RWPE2 (cell line): ENCODE data around the gene PTPRN2.

Experiments
- ATAC-seq: fragments of 200-7000 bp; cut with Tn5 transposase; 3 replicates; pipeline ENCODE4 v1.9.1; 2021; ENCODE audit warnings: low read depth
- DNase-seq: peaks from one replicate; pipeline ENCODE4 v3.0.0-alpha.2; 2020; ENCODE audit warnings: low spot score
- H3K27ac ChIP-seq: fragments of 450-650 bp; 2 replicates; pipeline ENCODE4 v1.5.1; 2017; ENCODE audit warnings: mild to moderate bottlenecking; ENCODE audit not compliant: poor library complexity, severe bottlenecking
- H3K27me3 ChIP-seq: fragments of 250-450 bp; sonication (Bioruptor Pico); 2 replicates; pipeline ENCODE4 v1.5.1; 2021; ENCODE audit warnings: mild to moderate bottlenecking, moderate library complexity; ENCODE audit not compliant: insufficient read depth, poor library complexity, severe bottlenecking
- H3K36me3 ChIP-seq: fragments of 250-450 bp; sonication (Bioruptor Pico); 2 replicates; pipeline ENCODE4 v1.5.1; 2020; ENCODE audit warnings: low read depth, mild to moderate bottlenecking, moderate library complexity
- H3K4me1 ChIP-seq: fragments of 250-450 bp; sonication (Bioruptor Pico); 2 replicates; pipeline ENCODE4 v1.5.1; 2021; ENCODE audit warnings: mild to moderate bottlenecking, moderate library complexity; ENCODE audit not compliant: insufficient read depth, poor library complexity, severe bottlenecking
- H3K4me3 ChIP-seq: fragments of 250-450 bp; sonication (Bioruptor Pico); 2 replicates; pipeline ENCODE4 v1.5.1; 2021; ENCODE audit warnings: mild to moderate bottlenecking, moderate library complexity; ENCODE audit not compliant: severe bottlenecking
- H3K9me3 ChIP-seq: fragments of 250-450 bp; sonication (Bioruptor Pico); 2 replicates; pipeline ENCODE4 v1.5.1; 2021; ENCODE audit warnings: mild to moderate bottlenecking, moderate library complexity; ENCODE audit not compliant: severe bottlenecking
- TF ChIP-seq, protein P1 (sequence below): fragments of 450-650 bp; IDR thresholded peaks from one replicate; pipeline ENCODE4 v1.5.1; 2017; ENCODE audit warnings: mild to moderate bottlenecking, moderate library complexity; ENCODE audit not compliant: poor library complexity, severe bottlenecking

The PTPRN2 gene

DNA sequence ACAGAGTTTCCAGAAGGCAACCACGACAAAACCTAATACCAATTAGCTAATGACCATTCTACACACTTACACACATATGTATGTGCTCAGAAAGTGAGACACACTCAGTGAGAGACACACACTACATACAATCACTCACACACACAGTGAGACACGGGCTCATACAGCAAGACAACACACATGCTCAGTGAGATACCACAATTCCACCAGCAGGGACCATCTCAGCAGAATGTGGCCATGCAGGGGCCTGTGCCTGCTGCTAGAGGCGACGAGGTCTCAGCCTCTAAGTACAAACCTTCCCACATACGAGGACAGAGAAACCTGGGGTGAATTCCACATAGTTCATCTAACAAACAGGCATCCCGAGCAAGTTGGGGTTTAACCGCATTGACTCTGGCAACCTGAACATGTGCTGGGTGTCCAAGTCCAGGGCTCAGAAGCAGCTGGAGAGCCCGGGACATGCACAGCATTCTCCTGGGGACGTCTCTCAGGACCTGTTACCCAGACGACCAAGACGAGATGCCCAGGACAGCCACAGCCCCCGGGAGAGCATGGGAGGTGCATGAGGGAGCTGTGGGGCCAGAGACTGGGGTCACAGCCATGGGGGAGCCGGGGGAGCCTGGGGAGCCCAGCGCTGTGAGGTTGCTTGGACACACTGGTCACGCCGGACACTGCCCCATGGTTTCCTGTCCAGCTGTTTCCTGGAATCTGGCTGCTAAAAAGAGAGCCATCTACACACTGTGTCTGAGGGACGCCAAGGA is 523.6 kb downstream of the PTPRN2 start:
- H3K9me3 ChIP-seq = peaks cover 2% of the 10 kb centered on the region
- peak; percentile 34 for DNase-seq

DNA sequence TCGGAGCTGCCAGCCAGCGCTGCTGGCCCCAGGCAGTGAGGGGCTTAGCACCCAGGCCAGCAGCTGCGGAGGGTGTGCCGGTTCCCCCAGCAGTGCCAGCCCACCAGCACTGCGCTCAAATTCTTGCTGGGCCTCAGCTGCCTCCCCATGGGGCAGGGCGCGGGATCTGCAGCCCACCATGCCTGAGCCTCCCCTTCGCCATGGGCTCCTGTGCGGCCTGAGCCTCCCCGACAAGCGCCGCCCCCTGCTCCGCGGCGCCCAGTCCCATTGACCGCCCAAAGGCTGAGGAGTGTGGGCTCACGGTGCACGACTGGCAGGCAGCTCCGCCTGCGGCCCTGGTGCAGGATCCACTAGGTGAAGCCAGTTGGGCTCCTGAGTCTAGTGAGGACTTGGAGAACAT is 525.0 kb downstream of the PTPRN2 start:
- TF ChIP-seq, protein P1, sequence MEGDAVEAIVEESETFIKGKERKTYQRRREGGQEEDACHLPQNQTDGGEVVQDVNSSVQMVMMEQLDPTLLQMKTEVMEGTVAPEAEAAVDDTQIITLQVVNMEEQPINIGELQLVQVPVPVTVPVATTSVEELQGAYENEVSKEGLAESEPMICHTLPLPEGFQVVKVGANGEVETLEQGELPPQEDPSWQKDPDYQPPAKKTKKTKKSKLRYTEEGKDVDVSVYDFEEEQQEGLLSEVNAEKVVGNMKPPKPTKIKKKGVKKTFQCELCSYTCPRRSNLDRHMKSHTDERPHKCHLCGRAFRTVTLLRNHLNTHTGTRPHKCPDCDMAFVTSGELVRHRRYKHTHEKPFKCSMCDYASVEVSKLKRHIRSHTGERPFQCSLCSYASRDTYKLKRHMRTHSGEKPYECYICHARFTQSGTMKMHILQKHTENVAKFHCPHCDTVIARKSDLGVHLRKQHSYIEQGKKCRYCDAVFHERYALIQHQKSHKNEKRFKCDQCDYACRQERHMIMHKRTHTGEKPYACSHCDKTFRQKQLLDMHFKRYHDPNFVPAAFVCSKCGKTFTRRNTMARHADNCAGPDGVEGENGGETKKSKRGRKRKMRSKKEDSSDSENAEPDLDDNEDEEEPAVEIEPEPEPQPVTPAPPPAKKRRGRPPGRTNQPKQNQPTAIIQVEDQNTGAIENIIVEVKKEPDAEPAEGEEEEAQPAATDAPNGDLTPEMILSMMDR = no peak
- no peaks in the 10 kb centered on the region for H3K4me1 ChIP-seq
- peaks cover 2% of the 10 kb centered on the region for H3K9me3 ChIP-seq
- DNase-seq = peak; percentile 23
- H3K4me3 ChIP-seq = no peak overlapping the region
- H3K27me3 ChIP-seq = no peaks in the 10 kb centered on the region
- ATAC-seq = no peak
- H3K27ac ChIP-seq = no peak overlapping the region
- no peaks in the 10 kb centered on the region for H3K36me3 ChIP-seq

More for the DNA sequence above, 523.6 kb downstream of the PTPRN2 start:
- Histone ChIP-seq H3K36me3 (no peaks in the 10 kb centered on the region), H3K27me3 (no peaks in the 10 kb centered on the region), H3K4me3 (no peak overlapping the region), H3K4me1 (no peaks in the 10 kb centered on the region), H3K27ac (no peak overlapping the region)
- no peak for ATAC-seq
- TF ChIP-seq, protein P1 = no peak

DNA sequence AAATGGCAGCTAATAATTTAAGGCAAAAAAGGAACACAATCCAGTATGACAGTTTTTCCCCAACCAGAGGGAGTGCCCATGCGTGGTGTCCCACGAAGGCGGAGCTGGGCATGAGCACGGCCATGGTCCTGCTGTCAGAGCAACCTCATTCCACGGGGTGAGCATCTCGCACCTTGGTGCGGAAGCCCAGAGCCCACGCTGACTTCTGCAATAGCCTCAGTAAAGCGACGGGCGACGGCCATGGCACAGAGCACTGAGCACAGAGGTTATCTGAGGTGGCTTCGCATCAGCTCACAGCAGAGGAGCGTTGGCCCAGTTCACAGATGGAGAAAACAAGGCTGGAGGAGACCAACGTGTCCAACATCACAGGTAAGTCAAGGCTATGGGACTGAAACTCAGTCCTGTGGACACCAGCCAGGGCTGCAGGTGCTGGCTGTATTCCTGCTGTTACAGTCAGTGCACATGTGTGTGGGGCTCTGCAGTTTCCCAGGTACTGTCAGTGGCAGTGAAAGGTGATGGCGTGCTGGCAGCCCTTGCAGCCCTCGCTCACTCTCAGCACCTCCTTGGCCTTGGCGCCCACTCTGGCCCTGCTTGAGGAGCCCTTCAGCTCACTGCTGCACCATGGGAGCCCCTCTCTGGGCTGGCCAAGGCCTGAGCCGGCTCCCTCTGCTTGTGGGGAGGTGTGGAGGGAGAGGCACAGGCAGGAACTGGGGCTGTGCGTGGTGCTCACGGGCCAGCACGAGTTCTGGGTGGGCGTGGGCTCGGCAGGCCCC is 525.6 kb downstream of the PTPRN2 start:
- peak; percentile 34 for DNase-seq
- no peaks in the 10 kb centered on the region for H3K27me3 ChIP-seq
- H3K9me3 ChIP-seq = peaks cover 2% of the 10 kb centered on the region

DNA sequence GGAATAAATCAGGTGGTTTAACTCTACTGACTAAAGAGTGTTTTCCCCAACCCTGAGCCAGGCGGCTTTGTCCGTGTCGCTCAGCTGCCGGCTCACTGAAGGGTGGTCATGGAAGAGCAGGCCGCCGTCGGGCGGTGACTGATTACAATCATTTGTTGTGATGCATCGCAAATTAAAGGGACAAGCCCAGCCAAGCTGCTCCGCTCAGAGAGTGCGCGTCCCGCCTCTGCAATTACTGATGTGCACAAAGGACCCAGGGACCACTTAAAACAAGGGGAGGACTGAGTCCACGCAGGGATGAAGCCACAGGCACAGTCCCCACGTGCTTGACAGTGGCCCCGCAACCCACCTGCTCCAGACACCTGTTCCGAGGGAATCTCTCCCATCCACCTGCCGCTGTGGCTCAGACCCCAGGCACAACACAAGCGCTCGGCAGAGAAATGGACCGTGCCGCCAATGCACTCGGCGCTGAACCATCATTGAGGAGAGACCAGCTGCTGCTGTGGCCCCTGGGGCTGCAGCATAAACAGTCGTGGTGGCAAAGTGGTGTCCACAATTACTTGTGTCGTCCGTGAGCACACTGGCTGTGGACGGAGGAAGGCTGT is 526.5 kb downstream of the PTPRN2 start:
- H3K9me3 ChIP-seq = peaks cover 3% of the 10 kb centered on the region
- H3K36me3 ChIP-seq = no peaks in the 10 kb centered on the region
- no peak overlapping the region for H3K4me3 ChIP-seq
- no peak overlapping the region for H3K27ac ChIP-seq
- ATAC-seq (no peak), DNase-seq (peak; percentile 27)
- H3K27me3 ChIP-seq = no peaks in the 10 kb centered on the region
- TF ChIP-seq, protein P1 = no peak
- no peaks in the 10 kb centered on the region for H3K4me1 ChIP-seq

More for the DNA sequence above, 525.6 kb downstream of the PTPRN2 start:
- no peaks in the 10 kb centered on the region for H3K4me1 ChIP-seq
- no peak overlapping the region for H3K4me3 ChIP-seq
- no peak for ATAC-seq
- TF ChIP-seq, protein P1 = no peak
- no peak overlapping the region for H3K27ac ChIP-seq
- H3K36me3 ChIP-seq = no peaks in the 10 kb centered on the region
